Measurements from ENCODE around the gene GIT2. TPM values are rescaled to one million over a fixed set of nuclear protein-coding genes. Genes with fewer than 3 reads are reported as not detected.

The GIT2 gene
- total and polyA plus RNA-seq, 2 donors from 2014 or later = 10.4 to 46.2 TPM

- DNase-seq = peak in 4 of 5 donors; percentile 65 to 78 (median 73)
- Histone ChIP-seq H3K27ac (ENCODE audit: low read depth in 2 of 2, low read length in 2 of 2) (peak overlapping the region in 1 of 2 donors; percentile 19), H3K9ac (ENCODE audit: low read length in 3 of 3) (peak overlapping the region in 1 of 3 donors; percentile 20), H3K36me3 (ENCODE audit: control insufficient read depth in 2 of 3, insufficient read depth in 3 of 3, low read length in 3 of 3) (no peaks in the 10 kb centered on the region), H3K4me3 (ENCODE audit: low read length in 3 of 3) (no peak overlapping the region), H3K9me3 (ENCODE audit: control insufficient read depth in 2 of 3, insufficient read depth in 1 of 3, low read length in 3 of 3) (no peaks in the 10 kb centered on the region), H3K27me3 (ENCODE audit: control insufficient read depth, insufficient read depth, low read length) (no peaks in the 10 kb centered on the region), H3K4me1 (ENCODE audit: control insufficient read depth in 2 of 3, insufficient read depth in 2 of 3, low read depth in 1 of 3, low read length in 3 of 3) (peaks cover 4 to 22% (median 21%) of the 10 kb centered on the region in 3 donors)
- intact Hi-C loops (cut with DNase I) = no loop called here
- FAIRE-seq = no peak
- TF ChIP-seq CTCF (IDR thresholded peaks at IDR 0.05; ENCODE audit: borderline replicate concordance, extremely low read depth, insufficient read depth) = peak; percentile 10
These were observed 51.4 kb downstream of the GIT2 start for GRCh38 chr12:109944561-109945359.

GRCh38 chr12:109943811-109944210, 52.4 kb downstream of the GIT2 start:
- no peak for DNase-seq
- intact Hi-C loops (cut with DNase I) = no loop called here
- no peaks in the 10 kb centered on the region for H3K9me3 ChIP-seq (ENCODE audit: control insufficient read depth in 2 of 3, insufficient read depth in 1 of 3, low read length in 3 of 3)
- H3K4me3 ChIP-seq (ENCODE audit: low read length in 3 of 3) = no peak overlapping the region
- no peaks in the 10 kb centered on the region for H3K27me3 ChIP-seq (ENCODE audit: control insufficient read depth, insufficient read depth, low read length)
- TF ChIP-seq CTCF (IDR thresholded peaks at IDR 0.05; ENCODE audit: borderline replicate concordance, extremely low read depth, insufficient read depth) = no peak
- H3K36me3 ChIP-seq (ENCODE audit: control insufficient read depth in 2 of 3, insufficient read depth in 3 of 3, low read length in 3 of 3) = peaks cover 0 to 4% (median 0%) of the 10 kb centered on the region in 3 donors
- H3K4me1 ChIP-seq (ENCODE audit: control insufficient read depth in 2 of 3, insufficient read depth in 2 of 3, low read depth in 1 of 3, low read length in 3 of 3) = peaks cover 4 to 18% (median 14%) of the 10 kb centered on the region in 3 donors
- H3K27ac ChIP-seq (ENCODE audit: low read depth in 2 of 2, low read length in 2 of 2) = no peak overlapping the region
- no peak overlapping the region for H3K9ac ChIP-seq (ENCODE audit: low read length in 3 of 3)
- no peak for FAIRE-seq

GRCh38 chr12:109940339-109940923, 55.7 kb downstream of the GIT2 start:
- Histone ChIP-seq H3K27ac (ENCODE audit: low read depth in 2 of 2, low read length in 2 of 2) (no peak overlapping the region), H3K9me3 (ENCODE audit: control insufficient read depth in 2 of 3, insufficient read depth in 1 of 3, low read length in 3 of 3) (no peaks in the 10 kb centered on the region), H3K9ac (ENCODE audit: low read length in 3 of 3) (no peak overlapping the region), H3K4me3 (ENCODE audit: low read length in 3 of 3) (no peak overlapping the region), H3K27me3 (ENCODE audit: control insufficient read depth, insufficient read depth, low read length) (no peaks in the 10 kb centered on the region), H3K36me3 (ENCODE audit: control insufficient read depth in 2 of 3, insufficient read depth in 3 of 3, low read length in 3 of 3) (peaks cover 0 to 17% (median 0%) of the 10 kb centered on the region in 3 donors), H3K4me1 (ENCODE audit: control insufficient read depth in 2 of 3, insufficient read depth in 2 of 3, low read depth in 1 of 3, low read length in 3 of 3) (peaks cover 0 to 11% (median 5%) of the 10 kb centered on the region in 3 donors)
- no peak for DNase-seq
- no peak for TF ChIP-seq CTCF (IDR thresholded peaks at IDR 0.05; ENCODE audit: borderline replicate concordance, extremely low read depth, insufficient read depth)
- intact Hi-C loops (cut with DNase I) = no loop called here
- no peak for FAIRE-seq
